Calu3 (cell line): ENCODE results near the gene REXO1. TPM values are rescaled to one million over a fixed set of nuclear protein-coding genes. Genes with fewer than 3 reads are reported as not detected.

Source experiments
- BruUV-seq: library from RNA; stranded (reverse); fragments of 400-500 nt; replicated peaks from 2 replicates; lab custom pipeline; 2021; lab: Mats Ljungman, UMichigan
- CTCF ChIA-PET: fragments of 300-600 bp; sonication (Branson Sonifier 250); formaldehyde crosslinking; loops from one replicate; lab custom pipeline; 2022; ENCODE audit warnings: antibody characterized with exemption; lab: Charles Lee
- DNase-seq: peaks from one replicate; pipeline ENCODE4 v3.0.0; 2022
- H3K27ac Mint-ChIP-seq: one replicate; pipeline ENCODE4 v1.8.0; 2022; ENCODE audit warnings: mixed read lengths; ENCODE audit not compliant: unreplicated experiment
- H3K27me3 Mint-ChIP-seq: one replicate; pipeline ENCODE4 v1.8.0; 2022; ENCODE audit warnings: mixed read lengths; ENCODE audit not compliant: unreplicated experiment
- H3K36me3 Mint-ChIP-seq: one replicate; pipeline ENCODE4 v1.8.0; 2022; ENCODE audit warnings: mild to moderate bottlenecking, moderate library complexity, mixed read lengths; ENCODE audit not compliant: insufficient read depth, unreplicated experiment
- H3K4me1 Mint-ChIP-seq: one replicate; pipeline ENCODE4 v1.8.0; 2022; ENCODE audit warnings: mild to moderate bottlenecking, low read depth, mixed read lengths; ENCODE audit not compliant: unreplicated experiment
- H3K4me3 Mint-ChIP-seq: one replicate; pipeline ENCODE4 v1.8.0; 2022; ENCODE audit warnings: mild to moderate bottlenecking, low read depth, moderate library complexity, mixed read lengths; ENCODE audit not compliant: unreplicated experiment
- H3K9me3 Mint-ChIP-seq: one replicate; pipeline ENCODE4 v1.8.0; 2022; ENCODE audit warnings: low read depth, mixed read lengths; ENCODE audit not compliant: unreplicated experiment
- CTCF ChIP-seq: fragments of 200-600 bp; IDR thresholded peaks from one replicate; pipeline ENCODE4 v1.8.0; 2022; ENCODE audit warnings: antibody characterized with exemption; ENCODE audit not compliant: unreplicated experiment
- intact Hi-C: fragments of 100-400 bp; cut with micrococcal nuclease; formaldehyde crosslinking; loops from one replicate; pipeline ENCODE4 v1.10.0; 2022; ENCODE audit not compliant: unreplicated experiment
- microRNA-seq: library from miRNA; unstranded; fragments of <30 nt; microRNA quantifications from one replicate; pipeline ENCODE4 v1.2.0, GENCODE V29; 2022
- total RNA-seq: library from RNA; stranded (reverse); gene quantifications from 2 replicates; pipeline ENCODE4 v1.2.3, GENCODE V29; 2022

The REXO1 gene
- total RNA-seq, 1 experiment from 2014 or later, result 34.1 TPM

- no peak overlapping the region for H3K27ac Mint-ChIP-seq
- TF ChIP-seq CTCF, result peak; percentile 53
- no peak overlapping the region for H3K4me3 Mint-ChIP-seq
- no TSS peak for BruUV-seq
- no peaks in the 10 kb centered on the region for H3K27me3 Mint-ChIP-seq
- H3K9me3 Mint-ChIP-seq, result no peaks in the 10 kb centered on the region
- no peak for DNase-seq
- H3K36me3 Mint-ChIP-seq, result peaks cover 41% of the 10 kb centered on the region
- intact Hi-C loops, result no loop called here
- CTCF ChIA-PET, result no interaction called here
- peaks cover 5% of the 10 kb centered on the region for H3K4me1 Mint-ChIP-seq
Observed at GRCh38 chr19:1767464-1767933, 80.8 kb downstream of the REXO1 start.

- CTCF ChIA-PET, result no interaction called here
- H3K36me3 Mint-ChIP-seq, result peaks cover 38% of the 10 kb centered on the region
- H3K4me1 Mint-ChIP-seq, result no peaks in the 10 kb centered on the region
- no peak for TF ChIP-seq CTCF
- no peak for DNase-seq
- no peaks in the 10 kb centered on the region for H3K9me3 Mint-ChIP-seq
- no TSS peak for BruUV-seq
- no peak overlapping the region for H3K4me3 Mint-ChIP-seq
- intact Hi-C loops, result no loop called here
- no peaks in the 10 kb centered on the region for H3K27me3 Mint-ChIP-seq
- no peak overlapping the region for H3K27ac Mint-ChIP-seq
Observed at GRCh38 chr19:1766800-1767352, 81.4 kb downstream of the REXO1 start.

GRCh38 chr19:1765904-1766799 is 82.1 kb downstream of the REXO1 start:
- TF ChIP-seq CTCF, result no peak
- CTCF ChIA-PET, result no interaction called here
- H3K27ac Mint-ChIP-seq, result no peak overlapping the region
- intact Hi-C loops, result no loop called here
- H3K27me3 Mint-ChIP-seq, result no peaks in the 10 kb centered on the region
- no peak for DNase-seq
- H3K36me3 Mint-ChIP-seq, result peaks cover 42% of the 10 kb centered on the region
- no peaks in the 10 kb centered on the region for H3K9me3 Mint-ChIP-seq
- BruUV-seq, result no TSS peak
- no peak overlapping the region for H3K4me3 Mint-ChIP-seq
- H3K4me1 Mint-ChIP-seq, result no peaks in the 10 kb centered on the region

Small RNA genes within 50 kb of the gene (microRNA-seq; reads per million reads assigned to microRNA genes)
- gene MIR1909, result 2.5 reads per million

Other genes with a start within 250 kb of the REXO1 start
- gene UQCR11, start 243.0 kb downstream of the REXO1 start, total RNA-seq, result 148 and 149 TPM in 2 replicates
- 102 and 110 TPM in 2 replicates for gene TCF3, start 195.9 kb downstream of the REXO1 start, total RNA-seq
- gene ONECUT3, start 95.0 kb downstream of the REXO1 start, total RNA-seq, result 20.0 and 25.7 TPM in 2 replicates
- 5.9 and 6.7 TPM in 2 replicates for gene ATP8B3, start 36.2 kb downstream of the REXO1 start, total RNA-seq
- gene KLF16, start 15.1 kb upstream of the REXO1 start, total RNA-seq, result 32.3 and 39.0 TPM in 2 replicates
- 35.2 and 36.9 TPM in 2 replicates for gene ABHD17A, start 37.0 kb upstream of the REXO1 start, total RNA-seq
- 6.7 TPM in 2 replicates for gene ADAT3, start 56.9 kb upstream of the REXO1 start, total RNA-seq
- gene SCAMP4, start 56.9 kb upstream of the REXO1 start, total RNA-seq, result 64.2 and 80.5 TPM in 2 replicates
- 54.5 and 59.2 TPM in 2 replicates for gene CSNK1G2, start 92.7 kb upstream of the REXO1 start, total RNA-seq
- gene BTBD2, start 167.2 kb upstream of the REXO1 start, total RNA-seq, result 65.3 and 72.3 TPM in 2 replicates
- gene MKNK2, start 202.8 kb upstream of the REXO1 start, total RNA-seq, result 96.0 and 99.7 TPM in 2 replicates
- gene MOB3A, start 247.8 kb upstream of the REXO1 start, total RNA-seq, result 13.7 and 15.8 TPM in 2 replicates
- 2.7 and 2.8 TPM in 2 replicates for gene IZUMO4, start 248.4 kb upstream of the REXO1 start, total RNA-seq